ENCODE data around the gene PDE2A. TPM values are rescaled to one million over a fixed set of nuclear protein-coding genes. Genes with fewer than 3 reads are reported as not detected.

Gene PDE2A
- total RNA-seq, 1 donor from 2014 or later: 0.11 TPM

GRCh38 chr11:72712168-72712751 is 38.0 kb upstream of the PDE2A start:
- Histone ChIP-seq H3K4me1 (peaks cover 22% of the 10 kb centered on the region), H3K4me3 (no peak overlapping the region), H3K9ac (no peak overlapping the region), H3K9me3 (ENCODE audit: low read depth) (no peaks in the 10 kb centered on the region), H3K27me3 (no peaks in the 10 kb centered on the region), H3K27ac (peak overlapping the region; percentile 13), H3F3A (ENCODE audit: low read depth) (no peaks in the 10 kb centered on the region), H3K4me2 (peak overlapping the region; percentile 32), H3K36me3 (no peaks in the 10 kb centered on the region), H2AFZ (replicated peaks) (no peak overlapping the region), H3K79me2 (ENCODE audit: low read depth) (no peaks in the 10 kb centered on the region), H4K20me1 (ENCODE audit: low read depth) (peaks cover 11% of the 10 kb centered on the region)
- no peaks in the 10 kb centered on the region for H3K36me3 Mint-ChIP-seq
- peak overlapping the region; percentile 39 for H3K4me3 Mint-ChIP-seq
- H3K27me3 Mint-ChIP-seq (ENCODE audit: insufficient read depth, low read depth): peaks cover 8% of the 10 kb centered on the region
- peak overlapping the region; percentile 42 for H3K27ac Mint-ChIP-seq
- no peak for TF ChIP-seq CTCF (IDR thresholded peaks at IDR 0.05)
- peaks cover 60% of the 10 kb centered on the region for H3K4me1 Mint-ChIP-seq
- DNase-seq (ENCODE audit: low spot score): peak; percentile 56
- H3K9me3 Mint-ChIP-seq: no peaks in the 10 kb centered on the region

- Histone ChIP-seq H2AFZ (replicated peaks) (no peak overlapping the region), H3K4me3 (no peak overlapping the region), H3K27ac (no peak overlapping the region), H3K4me1 (peaks cover 33% of the 10 kb centered on the region), H3K9me3 (ENCODE audit: low read depth) (no peaks in the 10 kb centered on the region), H3K27me3 (no peaks in the 10 kb centered on the region), H3K79me2 (ENCODE audit: low read depth) (no peaks in the 10 kb centered on the region), H3F3A (ENCODE audit: low read depth) (peaks cover 10% of the 10 kb centered on the region), H4K20me1 (ENCODE audit: low read depth) (peaks cover 19% of the 10 kb centered on the region), H3K9ac (no peak overlapping the region), H3K36me3 (no peaks in the 10 kb centered on the region), H3K4me2 (no peak overlapping the region)
- no peak for DNase-seq (ENCODE audit: low spot score)
- Mint-ChIP-seq H3K9me3 (no peaks in the 10 kb centered on the region), H3K36me3 (no peaks in the 10 kb centered on the region), H3K27me3 (ENCODE audit: insufficient read depth, low read depth) (peaks cover 8% of the 10 kb centered on the region), H3K4me3 (peak overlapping the region; percentile 26), H3K27ac (no peak overlapping the region), H3K4me1 (peaks cover 61% of the 10 kb centered on the region)
- TF ChIP-seq CTCF (IDR thresholded peaks at IDR 0.05) (no peak), EZH2phosphoT487 (IDR thresholded peaks at IDR 0.05) (no peak), EZH2 (IDR thresholded peaks at IDR 0.05) (no peak)
These were observed 36.9 kb upstream of the PDE2A start for GRCh38 chr11:72711141-72711540.

GRCh38 chr11:72710278-72710677 is 36.1 kb upstream of the PDE2A start:
- Histone ChIP-seq H3K79me2 (ENCODE audit: low read depth) (no peaks in the 10 kb centered on the region), H3K9ac (no peak overlapping the region), H3K27ac (no peak overlapping the region), H3K4me1 (peaks cover 41% of the 10 kb centered on the region), H4K20me1 (ENCODE audit: low read depth) (peaks cover 28% of the 10 kb centered on the region), H3K9me3 (ENCODE audit: low read depth) (no peaks in the 10 kb centered on the region), H3K4me3 (no peak overlapping the region), H3K4me2 (no peak overlapping the region), H3F3A (ENCODE audit: low read depth) (peaks cover 18% of the 10 kb centered on the region), H2AFZ (replicated peaks) (no peak overlapping the region), H3K27me3 (no peaks in the 10 kb centered on the region), H3K36me3 (no peaks in the 10 kb centered on the region)
- TF ChIP-seq EZH2phosphoT487 (IDR thresholded peaks at IDR 0.05): no peak
- no peak for TF ChIP-seq CTCF (IDR thresholded peaks at IDR 0.05)
- no peak for TF ChIP-seq EZH2 (IDR thresholded peaks at IDR 0.05)
- no peak for DNase-seq (ENCODE audit: low spot score)
- no peak overlapping the region for H3K4me3 Mint-ChIP-seq
- peak overlapping the region; percentile 26 for H3K27ac Mint-ChIP-seq
- H3K36me3 Mint-ChIP-seq: no peaks in the 10 kb centered on the region
- no peaks in the 10 kb centered on the region for H3K9me3 Mint-ChIP-seq
- H3K27me3 Mint-ChIP-seq (ENCODE audit: insufficient read depth, low read depth): peaks cover 8% of the 10 kb centered on the region
- H3K4me1 Mint-ChIP-seq: peaks cover 61% of the 10 kb centered on the region

Data from neural progenitor cell (in vitro differentiated cells).